Astrocyte (in vitro differentiated cells and primary cell): ENCODE data around the gene NABP1. TPM values are rescaled to one million over a fixed set of nuclear protein-coding genes. Genes with fewer than 3 reads are reported as not detected.

Experiments
- DNase-seq: peaks from one replicate; pipeline ENCODE4 v3.0.0-alpha.2; 2010; ENCODE audit warnings: low read depth
- FAIRE-seq: peaks from 2 replicates; lab custom pipeline; 2011; peaks lifted over from hg19 to GRCh38; lab: Jason Lieb, UNC
- H2AFZ ChIP-seq: 2 replicates; pipeline ENCODE4 v1.6.0; 2012; ENCODE audit warnings: low read depth, low read length, inconsistent platforms
- H3K27ac ChIP-seq: 2 replicates; pipeline ENCODE4 v1.5.1; 2011; ENCODE audit warnings: low read depth, low read length, inconsistent platforms
- H3K27me3 ChIP-seq: 2 replicates; pipeline ENCODE4 v1.6.0; 2011; ENCODE audit warnings: low read length, inconsistent platforms; ENCODE audit not compliant: insufficient read depth
- H3K36me3 ChIP-seq: 2 replicates; pipeline ENCODE4 v1.5.1; 2011; ENCODE audit warnings: low read length, inconsistent platforms; ENCODE audit not compliant: insufficient read depth
- H3K4me1 ChIP-seq: 2 replicates; pipeline ENCODE4 v1.5.1; 2011; ENCODE audit warnings: low read length, inconsistent platforms; ENCODE audit not compliant: insufficient read depth
- H3K4me2 ChIP-seq: 2 replicates; pipeline ENCODE4 v1.6.0; 2012; ENCODE audit warnings: low read length, inconsistent platforms
- H3K4me3 ChIP-seq: 2 replicates; pipeline ENCODE4 v1.5.1; 2011; ENCODE audit warnings: low read depth, mild to moderate bottlenecking, low read length, inconsistent platforms; ENCODE audit not compliant: insufficient read depth
- H3K79me2 ChIP-seq: 2 replicates; pipeline ENCODE4 v1.6.0; 2012; ENCODE audit warnings: mild to moderate bottlenecking, low read length, inconsistent platforms; ENCODE audit not compliant: insufficient read depth
- H3K9ac ChIP-seq: 2 replicates; pipeline ENCODE4 v1.6.0; 2012; ENCODE audit warnings: mild to moderate bottlenecking, low read length, inconsistent platforms
- H3K9me3 ChIP-seq: 2 replicates; pipeline ENCODE4 v1.5.1; 2012; ENCODE audit warnings: low read depth, mild to moderate bottlenecking, low read length, inconsistent platforms; ENCODE audit not compliant: insufficient read depth
- H4K20me1 ChIP-seq: 2 replicates; pipeline ENCODE4 v1.6.0; 2012; ENCODE audit warnings: low read length, inconsistent platforms; ENCODE audit not compliant: insufficient read depth
- H3K27ac Mint-ChIP-seq: one replicate; pipeline ENCODE4 v1.8.0; 2021; ENCODE audit warnings: mild to moderate bottlenecking, mixed read lengths; ENCODE audit not compliant: unreplicated experiment
- H3K27me3 Mint-ChIP-seq: one replicate; pipeline ENCODE4 v1.8.0; 2021; ENCODE audit warnings: low read depth, mixed read lengths; ENCODE audit not compliant: unreplicated experiment
- H3K36me3 Mint-ChIP-seq: one replicate; pipeline ENCODE4 v1.8.0; 2021; ENCODE audit warnings: low read depth, mixed read lengths; ENCODE audit not compliant: unreplicated experiment
- H3K4me1 Mint-ChIP-seq: one replicate; pipeline ENCODE4 v1.8.0; 2021; ENCODE audit warnings: low read depth, mixed read lengths; ENCODE audit not compliant: unreplicated experiment
- H3K4me3 Mint-ChIP-seq: one replicate; pipeline ENCODE4 v1.8.0; 2021; ENCODE audit warnings: mild to moderate bottlenecking, moderate library complexity, mixed read lengths; ENCODE audit not compliant: unreplicated experiment
- H3K9me3 Mint-ChIP-seq: one replicate; pipeline ENCODE4 v1.8.0; 2021; ENCODE audit warnings: mild to moderate bottlenecking, mixed read lengths; ENCODE audit not compliant: unreplicated experiment
- EZH2 ChIP-seq: IDR thresholded peaks from 2 replicates; pipeline ENCODE4 v1.6.1; 2012; ENCODE audit warnings: mild to moderate bottlenecking, low read length, inconsistent platforms; ENCODE audit not compliant: insufficient read depth
- total RNA-seq: library from RNA; stranded (reverse); gene quantifications from 2 replicates; pipeline ENCODE4 v1.2.1, GENCODE V29; 2021
- TF ChIP-seq, protein P1 (sequence below): IDR thresholded peaks from 2 replicates; pipeline ENCODE4 v1.5.1; 2011; ENCODE audit warnings: low read depth, mild to moderate bottlenecking, inconsistent platforms, low read length, moderate library complexity; ENCODE audit not compliant: insufficient read depth

NABP1 gene
- total RNA-seq, 1 donor from 2014 or later = 213 TPM

DNA sequence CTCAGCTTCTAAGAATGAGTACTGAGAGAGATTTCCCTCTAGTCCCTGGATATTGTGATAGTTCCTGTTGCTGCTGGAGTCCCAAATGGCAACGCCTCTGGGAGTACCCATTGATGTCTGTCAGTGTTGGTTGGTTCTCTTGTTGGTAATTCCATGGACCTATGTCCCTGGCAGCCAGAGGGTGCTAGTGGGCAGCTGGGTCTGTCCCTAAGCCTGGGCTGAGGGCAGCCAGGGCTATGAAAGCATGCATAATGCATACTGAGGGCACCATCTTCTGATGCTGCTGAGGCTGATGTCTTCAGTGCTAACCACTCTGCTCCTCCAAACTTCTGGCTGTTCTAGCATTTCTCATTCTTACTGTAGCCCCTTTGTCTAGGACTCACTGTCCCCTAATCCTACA is 35.9 kb downstream of the NABP1 start:
- H3K4me2 ChIP-seq = no peak overlapping the region
- H3K4me3 Mint-ChIP-seq = no peak overlapping the region
- TF ChIP-seq, protein P1, sequence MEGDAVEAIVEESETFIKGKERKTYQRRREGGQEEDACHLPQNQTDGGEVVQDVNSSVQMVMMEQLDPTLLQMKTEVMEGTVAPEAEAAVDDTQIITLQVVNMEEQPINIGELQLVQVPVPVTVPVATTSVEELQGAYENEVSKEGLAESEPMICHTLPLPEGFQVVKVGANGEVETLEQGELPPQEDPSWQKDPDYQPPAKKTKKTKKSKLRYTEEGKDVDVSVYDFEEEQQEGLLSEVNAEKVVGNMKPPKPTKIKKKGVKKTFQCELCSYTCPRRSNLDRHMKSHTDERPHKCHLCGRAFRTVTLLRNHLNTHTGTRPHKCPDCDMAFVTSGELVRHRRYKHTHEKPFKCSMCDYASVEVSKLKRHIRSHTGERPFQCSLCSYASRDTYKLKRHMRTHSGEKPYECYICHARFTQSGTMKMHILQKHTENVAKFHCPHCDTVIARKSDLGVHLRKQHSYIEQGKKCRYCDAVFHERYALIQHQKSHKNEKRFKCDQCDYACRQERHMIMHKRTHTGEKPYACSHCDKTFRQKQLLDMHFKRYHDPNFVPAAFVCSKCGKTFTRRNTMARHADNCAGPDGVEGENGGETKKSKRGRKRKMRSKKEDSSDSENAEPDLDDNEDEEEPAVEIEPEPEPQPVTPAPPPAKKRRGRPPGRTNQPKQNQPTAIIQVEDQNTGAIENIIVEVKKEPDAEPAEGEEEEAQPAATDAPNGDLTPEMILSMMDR = no peak
- no peak for TF ChIP-seq EZH2
- no peaks in the 10 kb centered on the region for H3K27me3 ChIP-seq
- no peaks in the 10 kb centered on the region for H4K20me1 ChIP-seq
- H3K27me3 Mint-ChIP-seq = no peaks in the 10 kb centered on the region
- no peaks in the 10 kb centered on the region for H3K36me3 ChIP-seq
- H3K9me3 ChIP-seq = no peaks in the 10 kb centered on the region
- no peaks in the 10 kb centered on the region for H3K9me3 Mint-ChIP-seq
- DNase-seq = no peak
- H2AFZ ChIP-seq = no peak overlapping the region
- H3K4me1 Mint-ChIP-seq = peaks cover 10% of the 10 kb centered on the region
- H3K36me3 Mint-ChIP-seq = no peaks in the 10 kb centered on the region
- H3K4me1 ChIP-seq = peaks cover 12% of the 10 kb centered on the region
- FAIRE-seq = no peak
- H3K79me2 ChIP-seq = no peaks in the 10 kb centered on the region
- H3K9ac ChIP-seq = no peak overlapping the region
- no peak overlapping the region for H3K4me3 ChIP-seq
- no peak overlapping the region for H3K27ac ChIP-seq
- H3K27ac Mint-ChIP-seq = no peak overlapping the region

DNA sequence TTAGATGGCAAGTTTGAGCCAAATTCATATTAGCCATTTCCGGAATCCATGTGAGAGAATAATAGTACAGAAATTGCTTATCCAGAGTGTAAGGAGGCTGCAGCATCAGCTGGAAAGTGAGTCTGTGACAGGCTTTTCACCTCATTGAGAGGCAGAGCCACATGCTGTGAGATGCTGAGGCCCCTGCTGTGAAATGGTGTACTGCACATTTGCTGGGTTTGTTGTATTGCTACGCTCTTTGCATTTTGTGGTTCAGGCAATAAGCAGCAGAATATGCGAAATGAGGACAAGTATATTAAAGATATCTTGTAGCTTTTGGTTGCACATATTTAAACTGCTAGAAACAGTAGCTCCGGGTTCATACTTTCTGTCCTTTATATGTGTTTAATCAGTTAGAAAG is 37.0 kb downstream of the NABP1 start:
- no peaks in the 10 kb centered on the region for H4K20me1 ChIP-seq
- no peak overlapping the region for H3K27ac Mint-ChIP-seq
- H3K9me3 Mint-ChIP-seq = no peaks in the 10 kb centered on the region
- no peaks in the 10 kb centered on the region for H3K27me3 ChIP-seq
- H3K27me3 Mint-ChIP-seq = no peaks in the 10 kb centered on the region
- peaks cover 8% of the 10 kb centered on the region for H3K4me1 Mint-ChIP-seq
- H3K79me2 ChIP-seq = no peaks in the 10 kb centered on the region
- H3K9me3 ChIP-seq = no peaks in the 10 kb centered on the region
- FAIRE-seq = no peak
- no peak overlapping the region for H3K9ac ChIP-seq
- H3K4me3 ChIP-seq = no peak overlapping the region
- no peaks in the 10 kb centered on the region for H3K36me3 ChIP-seq
- no peak for TF ChIP-seq EZH2
- TF ChIP-seq, protein P1 = no peak
- no peaks in the 10 kb centered on the region for H3K36me3 Mint-ChIP-seq
- no peak overlapping the region for H3K4me3 Mint-ChIP-seq
- peaks cover 11% of the 10 kb centered on the region for H3K4me1 ChIP-seq
- no peak overlapping the region for H3K4me2 ChIP-seq
- H2AFZ ChIP-seq = no peak overlapping the region
- no peak overlapping the region for H3K27ac ChIP-seq
- no peak for DNase-seq

DNA sequence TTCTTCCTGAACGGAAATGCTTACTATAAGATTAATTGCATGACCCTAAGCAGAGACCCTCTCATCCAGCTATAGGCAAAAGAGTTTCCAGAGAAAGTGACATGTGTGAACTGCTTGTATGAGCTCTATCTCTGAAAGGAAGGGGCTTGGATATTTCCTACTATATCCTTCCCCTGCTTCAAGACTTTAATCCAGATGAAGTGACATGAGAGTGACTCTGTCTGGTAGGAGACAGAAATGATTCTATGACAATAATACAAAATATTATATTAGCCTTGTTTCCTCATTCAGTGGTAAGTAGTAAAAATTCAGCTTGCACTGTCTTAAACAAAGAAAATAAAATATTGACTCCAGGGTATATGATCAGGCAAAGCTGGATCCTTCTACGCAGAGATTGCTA is 37.5 kb downstream of the NABP1 start:
- peaks cover 4% of the 10 kb centered on the region for H3K4me1 Mint-ChIP-seq
- Histone ChIP-seq H2AFZ (no peak overlapping the region), H3K9me3 (no peaks in the 10 kb centered on the region), H3K9ac (no peak overlapping the region), H3K4me3 (no peak overlapping the region), H4K20me1 (no peaks in the 10 kb centered on the region), H3K4me1 (peaks cover 6% of the 10 kb centered on the region), H3K27me3 (no peaks in the 10 kb centered on the region), H3K4me2 (no peak overlapping the region), H3K27ac (no peak overlapping the region), H3K36me3 (no peaks in the 10 kb centered on the region), H3K79me2 (no peaks in the 10 kb centered on the region)
- TF ChIP-seq EZH2 = no peak
- TF ChIP-seq, protein P1 = no peak
- H3K27ac Mint-ChIP-seq = no peak overlapping the region
- no peaks in the 10 kb centered on the region for H3K9me3 Mint-ChIP-seq
- DNase-seq = no peak
- no peak for FAIRE-seq
- no peak overlapping the region for H3K4me3 Mint-ChIP-seq
- no peaks in the 10 kb centered on the region for H3K27me3 Mint-ChIP-seq
- no peaks in the 10 kb centered on the region for H3K36me3 Mint-ChIP-seq
